Psoas muscle (tissue), 8 donors: ENCODE data around the gene ZNHIT6. TPM values are rescaled to one million over a fixed set of nuclear protein-coding genes. Genes with fewer than 3 reads are reported as not detected.

Experiments
- ATAC-seq, 4 donors: fragments of 200-7000 bp; cut with Tn5 transposase; one replicate each; pipeline ENCODE4 v1.9.1; 2020; ENCODE audit warnings: moderate library complexity in 3 of 4, mild to moderate bottlenecking in 2 of 4
- DNase-seq, 2 donors: peaks; one replicate each; pipeline ENCODE4 v3.0.0-alpha.2; 2020
- H3K27ac ChIP-seq: fragments of 200-600 bp; one replicate; pipeline ENCODE4 v1.8.0; 2022
- H3K27me3 ChIP-seq, 3 donors: fragments of 200-600 bp in 1 of 3; one replicate each; pipeline versions ENCODE4 v1.6.1 to v1.8.0; 2013 to 2022; ENCODE audit warnings: low read length in 2 of 3, mild to moderate bottlenecking in 2 of 3, moderate library complexity in 1 of 3; ENCODE audit not compliant: insufficient read depth in 3 of 3
- H3K36me3 ChIP-seq, 2 donors: fragments of 200-600 bp in 1 of 2; one replicate each; pipeline versions ENCODE4 v1.6.1 to v1.8.0; 2013 to 2022; ENCODE audit warnings: low read depth in 1 of 2, mild to moderate bottlenecking in 1 of 2, moderate library complexity in 1 of 2; ENCODE audit not compliant: insufficient read depth in 1 of 2
- H3K4me1 ChIP-seq: fragments of 200-600 bp; one replicate; pipeline ENCODE4 v1.8.0; 2022
- H3K4me3 ChIP-seq: fragments of 200-600 bp; one replicate; pipeline ENCODE4 v1.8.0; 2022; ENCODE audit warnings: mild to moderate bottlenecking
- H3K9me3 ChIP-seq: fragments of 200-600 bp; one replicate; pipeline ENCODE4 v1.8.0; 2022
- WGBS, 3 donors: extraction: QIAGEN DNeasy Blood & Tissue Kit; methylation state at CpG; one replicate each; pipeline versions ENCODE4 v1.1.6 to v1.1.7; 2013; 5-methylcytosine and 5-hydroxymethylcytosine counted together
- intact Hi-C, 2 donors: fragments of 100-400 bp; cut with DNase I; formaldehyde crosslinking; loops; one replicate each; pipeline versions ENCODE4 v1.11.0 to v1.14.2; 2022
- polyA plus RNA-seq, 3 donors: library from polyadenylated mRNA; stranded (reverse); fragments of 200-250 nt; gene quantifications; one replicate each; pipeline ENCODE4 v1.2.3, GENCODE V29; 2013
- total RNA-seq, 4 donors: library from RNA; stranded (reverse); fragmentation: NEBNext Ultra II Directional in 2 of 4; extraction: Animal tissue kit (Norgen Biotek cat#: 25700) in 2 of 4; gene quantifications; one replicate each; pipeline versions ENCODE4 v1.2.1 to v1.2.4, GENCODE V29; 2021 to 2023
- TF ChIP-seq, protein P1 (sequence below): fragments of 200-600 bp; IDR thresholded peaks from one replicate; pipeline ENCODE4 v1.8.0; 2022; ENCODE audit warnings: antibody characterized with exemption
- donor health status: healthy with polysubstance abuse.
- donor health status: DM: no; HTN: no; CAD: no; lungs with moderate emphysema.
- donor health status: Bipolar disorder and iron deficiency.
- donor health status: healthy.
- donor health status: DM: yes; HTN: yes; CAD: no.
- donor health status: DM: no; HTN: no; CAD: no.
- donor health status: DM: no; HTN: no; CAD: no.
- donor health status: DM: yes; HTN: yes; CAD: no.

ZNHIT6 gene
- total and polyA plus RNA-seq, 7 donors = 3.6 to 13.5 (median 12.3) TPM

DNA sequence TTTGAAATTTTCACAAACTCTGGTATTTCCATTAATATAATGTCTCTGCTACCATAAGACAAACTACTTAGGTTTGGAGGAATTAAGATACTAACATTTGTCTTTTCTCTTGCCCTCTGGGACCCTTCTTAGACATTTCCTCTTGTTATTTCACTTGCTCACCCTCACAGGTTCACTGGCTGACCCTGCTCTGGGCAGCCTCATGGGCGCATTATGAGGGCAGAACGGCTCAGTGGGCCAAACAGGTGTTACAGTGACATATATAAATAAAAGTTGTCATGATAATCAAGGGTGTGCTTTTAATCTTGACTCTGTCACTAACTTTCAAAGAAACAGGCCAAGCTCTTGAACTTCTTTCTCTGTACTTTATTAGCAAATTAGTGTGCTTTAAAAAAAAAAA, 46.5 kb downstream of the ZNHIT6 start:
- H3K36me3 ChIP-seq = peaks cover 0 to 3% of the 10 kb centered on the region in 2 donors
- no peaks in the 10 kb centered on the region for H3K9me3 ChIP-seq
- ATAC-seq (no peak), DNase-seq (no peak)
- H3K4me1 ChIP-seq = no peaks in the 10 kb centered on the region
- no peak overlapping the region for H3K4me3 ChIP-seq
- intact Hi-C loops = no loop called here
- H3K27ac ChIP-seq = no peak overlapping the region
- no peaks in the 10 kb centered on the region for H3K27me3 ChIP-seq
- TF ChIP-seq, protein P1, sequence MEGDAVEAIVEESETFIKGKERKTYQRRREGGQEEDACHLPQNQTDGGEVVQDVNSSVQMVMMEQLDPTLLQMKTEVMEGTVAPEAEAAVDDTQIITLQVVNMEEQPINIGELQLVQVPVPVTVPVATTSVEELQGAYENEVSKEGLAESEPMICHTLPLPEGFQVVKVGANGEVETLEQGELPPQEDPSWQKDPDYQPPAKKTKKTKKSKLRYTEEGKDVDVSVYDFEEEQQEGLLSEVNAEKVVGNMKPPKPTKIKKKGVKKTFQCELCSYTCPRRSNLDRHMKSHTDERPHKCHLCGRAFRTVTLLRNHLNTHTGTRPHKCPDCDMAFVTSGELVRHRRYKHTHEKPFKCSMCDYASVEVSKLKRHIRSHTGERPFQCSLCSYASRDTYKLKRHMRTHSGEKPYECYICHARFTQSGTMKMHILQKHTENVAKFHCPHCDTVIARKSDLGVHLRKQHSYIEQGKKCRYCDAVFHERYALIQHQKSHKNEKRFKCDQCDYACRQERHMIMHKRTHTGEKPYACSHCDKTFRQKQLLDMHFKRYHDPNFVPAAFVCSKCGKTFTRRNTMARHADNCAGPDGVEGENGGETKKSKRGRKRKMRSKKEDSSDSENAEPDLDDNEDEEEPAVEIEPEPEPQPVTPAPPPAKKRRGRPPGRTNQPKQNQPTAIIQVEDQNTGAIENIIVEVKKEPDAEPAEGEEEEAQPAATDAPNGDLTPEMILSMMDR = no peak
- 6 to 10% (median 7%) methylated on average over 2 of the region's 2 CpGs for WGBS, 3 donors

DNA sequence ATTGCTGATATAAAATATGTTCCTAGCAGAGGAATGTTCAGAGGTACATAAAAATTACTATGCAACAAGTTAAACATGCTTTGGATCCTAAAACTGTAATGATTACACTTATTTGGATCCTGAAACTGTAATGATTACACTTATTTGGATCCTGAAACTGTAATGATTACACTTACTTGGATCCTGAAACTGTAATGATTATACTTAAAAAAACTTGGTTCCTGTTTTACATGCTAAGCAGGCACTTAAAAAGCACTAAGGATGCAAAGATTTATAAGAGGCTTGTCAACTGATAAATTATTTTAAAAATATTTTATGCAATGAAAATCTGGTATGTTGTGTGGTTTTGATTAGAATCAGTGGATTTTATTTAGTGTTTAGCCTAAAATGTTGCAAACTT, 47.7 kb downstream of the ZNHIT6 start:
- Histone ChIP-seq H3K27ac (no peak overlapping the region), H3K4me1 (no peaks in the 10 kb centered on the region), H3K4me3 (no peak overlapping the region), H3K9me3 (no peaks in the 10 kb centered on the region), H3K36me3 (peaks cover 0 to under 1% of the 10 kb centered on the region in 2 donors), H3K27me3 (no peaks in the 10 kb centered on the region)
- DNase-seq (no peak), ATAC-seq (no peak)
- TF ChIP-seq, protein P1 = no peak
- intact Hi-C loops = no loop called here

DNA sequence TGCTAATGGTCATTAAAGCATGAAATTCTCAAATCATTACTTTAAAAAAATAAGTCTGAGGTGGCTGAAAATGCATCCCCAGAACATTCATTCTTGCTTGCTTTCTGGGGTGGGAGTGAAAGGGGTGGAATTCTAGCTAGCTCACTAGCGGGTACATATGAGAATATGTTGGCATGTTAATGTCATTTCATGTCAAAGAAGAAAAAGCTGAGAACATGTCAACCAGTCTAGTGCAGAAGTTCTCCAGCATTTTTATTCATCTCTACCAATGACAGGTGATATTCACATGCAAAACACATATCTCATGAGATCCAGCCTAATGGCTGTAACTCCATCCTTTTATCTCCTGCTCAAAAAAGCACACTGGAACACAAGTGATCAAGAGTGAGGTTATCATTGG, 49.1 kb downstream of the ZNHIT6 start:
- ATAC-seq = no peak
- peaks cover 0 to under 1% of the 10 kb centered on the region in 2 donors for H3K36me3 ChIP-seq

DNA sequence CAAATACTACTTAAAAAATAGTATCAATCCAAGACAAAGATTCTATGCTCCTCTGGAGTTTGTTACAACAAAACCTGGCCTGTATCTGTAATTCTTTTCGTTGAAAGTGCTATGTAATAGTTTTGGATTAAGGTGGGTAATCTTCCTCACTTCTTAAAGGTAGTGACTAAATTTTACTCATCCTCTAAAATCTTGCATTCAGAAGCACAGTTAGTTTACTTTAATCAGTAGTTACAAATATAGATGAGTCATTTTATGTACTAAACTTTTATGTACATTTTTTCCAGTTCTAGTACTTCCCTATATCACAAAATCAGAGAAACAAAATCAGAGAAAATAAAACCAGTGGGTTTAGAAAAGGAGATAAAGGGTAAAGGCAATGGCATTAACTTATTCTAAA, 51.3 kb downstream of the ZNHIT6 start:
- Histone ChIP-seq H3K36me3 (peaks cover 0 to 22% of the 10 kb centered on the region in 2 donors), H3K9me3 (no peaks in the 10 kb centered on the region), H3K4me1 (no peaks in the 10 kb centered on the region), H3K4me3 (no peak overlapping the region), H3K27me3 (no peaks in the 10 kb centered on the region), H3K27ac (no peak overlapping the region)
- ATAC-seq = no peak
- DNase-seq = no peak
- intact Hi-C loops = no loop called here
- WGBS, 3 donors = 84 to 92% (median 84%) methylated on average over 1 of the region's 1 CpG
- TF ChIP-seq, protein P1 = no peak

More for the DNA sequence above, 49.1 kb downstream of the ZNHIT6 start:
- H3K27ac ChIP-seq = no peak overlapping the region
- H3K4me1 ChIP-seq = no peaks in the 10 kb centered on the region
- no peaks in the 10 kb centered on the region for H3K27me3 ChIP-seq
- TF ChIP-seq, protein P1 = no peak
- no peak for DNase-seq
- 91 to 98% (median 95%) methylated on average over 1 of the region's 1 CpG for WGBS, 3 donors
- H3K9me3 ChIP-seq = no peaks in the 10 kb centered on the region
- intact Hi-C loops = no loop called here
- no peak overlapping the region for H3K4me3 ChIP-seq

DNA sequence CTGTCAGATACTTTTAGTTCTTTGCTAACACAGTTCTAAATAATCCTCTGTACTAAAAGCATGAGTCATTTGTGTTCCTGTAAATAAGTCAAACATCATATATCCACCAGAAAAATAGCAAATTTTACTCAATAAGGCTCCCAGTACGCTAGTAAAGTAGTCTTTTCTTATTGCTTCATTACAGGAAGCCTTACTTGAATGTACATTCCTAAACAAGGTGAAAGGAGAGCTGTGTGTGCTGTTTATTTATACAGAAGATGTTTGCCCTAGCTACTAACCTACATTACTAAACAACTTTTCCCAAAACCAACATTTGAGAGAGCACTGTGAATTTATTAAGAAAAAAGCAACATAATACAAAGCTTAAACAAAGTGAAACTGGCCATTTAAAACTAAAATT, 52.0 kb downstream of the ZNHIT6 start:
- ATAC-seq = no peak
- H3K27me3 ChIP-seq = no peaks in the 10 kb centered on the region
- 95 to 96% (median 95%) methylated on average over 1 of the region's 1 CpG for WGBS, 3 donors

More for the DNA sequence above, 52.0 kb downstream of the ZNHIT6 start:
- DNase-seq = no peak
- H3K4me1 ChIP-seq = no peaks in the 10 kb centered on the region
- intact Hi-C loops = no loop called here
- H3K4me3 ChIP-seq = no peak overlapping the region
- no peaks in the 10 kb centered on the region for H3K9me3 ChIP-seq
- TF ChIP-seq, protein P1 = no peak
- H3K36me3 ChIP-seq = peaks cover 0 to 29% of the 10 kb centered on the region in 2 donors
- H3K27ac ChIP-seq = no peak overlapping the region
